Activated CD4-positive, alpha-beta T cell treated with anti-CD3 and anti-CD28 coated beads, Interleukin-2, amount 50 U/mL, for 24 hours (primary cell): Measurements from ENCODE around the gene DENND4C.
"Not testable (repeated sequence)": the region's sequence is repeated elsewhere in the genome, so short reads cannot be mapped to it uniquely, and the experiment has no call there.

Source experiments
- DNase-seq, 2 donors: peaks; one replicate each; pipeline ENCODE4 v3.0.0-alpha.2; 2020; ENCODE audit warnings: low read depth in 1 of 2, low spot score in 1 of 2

DENND4C gene

DNA sequence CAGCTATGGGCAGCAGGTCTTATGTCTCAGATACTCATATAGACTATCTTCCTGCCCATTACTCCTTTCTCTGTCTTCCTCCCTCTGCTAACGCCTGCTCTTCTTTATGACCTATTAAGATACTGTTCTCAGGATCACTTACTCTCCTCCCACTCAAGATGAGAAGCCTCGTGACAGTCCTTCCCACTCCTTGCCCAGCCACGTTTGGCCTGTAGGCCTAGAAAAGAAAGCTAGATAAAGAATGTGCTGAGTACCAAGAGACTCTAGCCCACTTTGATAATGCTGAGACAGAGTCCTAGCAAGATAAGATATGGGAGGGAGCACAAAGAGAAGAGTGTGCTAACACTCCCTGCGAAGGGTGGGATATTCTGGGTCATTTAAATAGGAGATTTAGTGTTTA lies 6.8 kb upstream of the DENND4C start:
- no peak for DNase-seq

GRCh38 chr9:19224563-19224962 lies 5.9 kb upstream of the DENND4C start:
- DNase-seq: no peak

DNA sequence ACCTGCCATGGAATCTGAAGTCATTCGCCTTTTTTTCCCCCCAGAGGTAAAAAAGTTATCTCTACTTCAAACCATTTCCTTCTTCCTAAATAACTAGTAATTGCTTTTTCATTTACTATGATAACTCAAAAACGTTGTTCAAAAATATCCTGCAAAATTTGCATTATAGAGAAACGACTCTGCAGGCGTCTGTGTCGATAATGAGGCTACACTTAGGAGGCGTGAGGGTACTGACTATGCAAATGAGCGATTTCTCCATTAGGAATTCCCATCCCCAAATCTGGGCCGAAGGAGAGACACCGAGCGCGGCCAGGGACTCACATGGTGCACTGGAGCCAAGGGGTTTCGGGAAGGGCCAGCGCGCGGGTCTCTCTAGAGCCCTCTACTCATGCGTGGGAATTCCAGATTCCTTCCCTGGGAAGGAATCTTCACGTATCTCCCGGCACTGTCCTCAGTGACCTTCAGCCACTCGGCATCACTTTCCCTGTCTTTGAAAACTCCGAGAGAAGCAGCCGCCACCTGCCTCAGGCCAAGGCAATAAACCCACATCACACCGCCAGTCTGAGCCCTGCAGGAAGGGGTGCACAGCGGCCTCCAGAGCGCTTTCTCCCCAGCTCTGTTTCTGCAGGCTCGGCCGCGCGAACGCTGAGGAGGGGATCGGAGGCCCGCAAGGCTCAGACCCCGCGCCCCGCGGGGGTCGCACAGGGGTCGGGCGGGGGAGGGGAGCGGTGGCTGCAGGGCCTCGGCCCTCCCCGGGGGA lies 718 bp upstream of the DENND4C start:
- DNase-seq: peak in 1 of 2 donors; percentile 0

DNA sequence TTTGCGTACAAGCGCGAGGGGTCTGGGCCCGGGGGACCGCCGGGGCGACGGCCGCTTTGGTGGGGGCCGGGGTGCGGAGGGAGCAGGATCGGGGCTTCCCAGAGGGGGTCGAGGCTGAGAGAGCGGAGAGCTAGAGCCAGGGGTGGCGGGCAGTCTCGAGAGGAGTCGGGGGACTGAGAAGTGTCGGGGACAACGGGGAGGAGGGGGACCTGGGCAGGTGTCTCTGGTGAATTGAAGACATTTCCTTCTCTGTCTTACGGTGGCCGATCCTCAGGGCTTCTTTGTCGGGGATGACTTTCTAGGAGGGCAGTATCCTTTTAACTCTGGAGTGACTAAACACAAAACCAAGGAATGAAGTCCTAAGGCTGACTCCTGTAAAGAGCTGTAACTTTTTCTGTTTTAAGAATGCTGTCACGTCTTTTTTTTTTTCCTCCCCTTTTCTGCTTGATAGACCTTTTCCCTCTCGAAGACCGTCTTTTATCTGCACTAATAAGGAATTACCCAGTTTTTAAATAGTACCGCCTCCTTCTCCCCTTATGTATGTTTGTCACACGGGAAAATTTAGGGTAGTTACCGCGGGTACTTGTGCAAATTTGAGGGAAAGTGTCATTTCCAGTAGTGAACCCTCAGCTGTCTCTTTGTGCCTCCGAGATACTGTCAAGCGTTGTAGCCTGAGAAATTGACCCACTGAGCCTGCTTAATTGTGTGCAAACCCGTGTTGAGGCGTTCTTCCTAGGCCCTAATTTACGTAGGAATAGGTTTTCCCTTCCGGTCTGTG lies 822 bp downstream of the DENND4C start:
- peak in 1 of 2 donors; percentile 3 for DNase-seq

DNA sequence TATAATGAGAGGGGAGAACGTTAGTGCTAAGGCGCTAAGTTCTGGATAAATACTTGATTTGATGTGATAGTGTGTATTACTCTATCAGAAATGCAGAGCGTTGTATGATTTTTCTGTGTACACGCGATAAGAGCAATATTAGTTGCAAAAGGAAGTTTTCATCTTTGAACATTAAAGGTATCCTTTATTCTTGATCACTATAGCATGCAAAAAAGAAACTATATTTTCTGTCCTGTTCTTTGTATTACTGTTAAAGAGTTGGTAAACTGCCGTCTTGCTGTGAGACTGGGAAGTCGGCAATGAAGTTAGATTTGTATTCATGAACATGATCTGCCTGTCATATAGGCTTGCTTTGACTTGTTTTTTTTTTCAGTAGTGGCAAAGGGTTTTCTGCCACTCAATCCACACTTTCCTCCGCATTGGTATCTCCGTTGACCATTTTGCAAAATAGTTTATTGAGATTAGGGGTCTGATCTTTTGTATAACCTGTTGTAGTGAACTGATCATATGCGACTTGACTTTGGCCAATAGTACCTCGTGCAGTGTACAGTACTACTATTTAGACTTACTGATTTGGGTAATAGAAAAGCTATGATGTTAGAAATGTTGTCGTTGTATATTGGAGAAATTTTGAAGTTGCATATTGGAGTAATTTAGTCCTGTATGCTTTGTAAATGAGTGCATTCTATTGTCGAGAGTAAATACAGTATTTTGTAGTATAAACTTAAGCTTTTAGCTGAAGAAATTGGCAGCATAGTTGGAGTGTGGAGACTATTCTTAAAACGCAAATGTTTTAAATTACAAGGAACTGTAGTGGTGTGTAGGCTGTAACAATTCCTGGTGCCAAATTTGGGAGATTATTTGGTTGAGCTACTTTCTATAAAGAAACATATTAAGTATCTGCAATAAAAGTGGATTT lies 1.7 kb downstream of the DENND4C start:
- DNase-seq: no peak

DNA sequence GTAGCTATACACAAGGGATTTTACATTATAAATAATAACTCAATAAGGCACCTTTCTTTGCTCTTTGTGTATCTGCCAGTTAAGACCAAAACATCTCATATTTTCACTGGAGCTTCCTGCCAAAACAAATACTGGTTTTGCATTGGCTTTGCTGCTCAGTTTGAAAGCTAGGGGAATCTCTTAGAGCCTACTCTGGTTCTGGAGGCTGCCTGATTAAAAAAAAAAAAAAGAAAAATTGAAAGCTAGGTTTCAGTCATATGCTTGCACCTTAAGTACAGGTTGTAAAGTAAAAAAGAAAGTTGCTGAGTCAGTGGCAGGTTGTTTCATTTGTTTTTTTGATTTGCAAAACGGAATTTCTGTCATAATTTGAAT lies 2.3 kb downstream of the DENND4C start:
- peak in 1 of 2 donors; percentile 21 for DNase-seq

DNA sequence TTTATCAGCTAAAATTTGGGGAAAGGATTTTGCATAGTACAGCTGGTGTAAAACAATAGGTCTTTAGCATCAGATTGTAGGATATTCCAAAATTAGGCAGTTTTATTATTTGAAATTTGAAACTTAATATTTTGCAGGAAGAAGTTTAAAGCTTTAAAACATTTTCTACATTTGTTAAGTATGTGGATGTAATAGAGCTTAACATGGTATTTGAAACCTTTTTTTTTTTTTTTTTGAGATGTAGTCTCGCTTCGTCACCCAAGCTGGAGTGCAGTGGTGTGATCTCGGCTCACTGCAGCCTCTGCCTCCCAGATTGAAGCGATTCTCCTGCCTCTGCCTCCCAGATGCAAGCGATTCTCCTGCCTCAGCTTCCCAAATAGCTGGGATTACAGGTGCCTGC lies 2.9 kb downstream of the DENND4C start:
- DNase-seq: no peak

GRCh38 chr9:19239955-19240354 lies 9.5 kb downstream of the DENND4C start:
- DNase-seq: no peak

GRCh38 chr9:19241728-19242127 lies 11.2 kb downstream of the DENND4C start:
- DNase-seq: no peak

GRCh38 chr9:19243366-19244033 lies 13.0 kb downstream of the DENND4C start:
- no peak for DNase-seq

DNA sequence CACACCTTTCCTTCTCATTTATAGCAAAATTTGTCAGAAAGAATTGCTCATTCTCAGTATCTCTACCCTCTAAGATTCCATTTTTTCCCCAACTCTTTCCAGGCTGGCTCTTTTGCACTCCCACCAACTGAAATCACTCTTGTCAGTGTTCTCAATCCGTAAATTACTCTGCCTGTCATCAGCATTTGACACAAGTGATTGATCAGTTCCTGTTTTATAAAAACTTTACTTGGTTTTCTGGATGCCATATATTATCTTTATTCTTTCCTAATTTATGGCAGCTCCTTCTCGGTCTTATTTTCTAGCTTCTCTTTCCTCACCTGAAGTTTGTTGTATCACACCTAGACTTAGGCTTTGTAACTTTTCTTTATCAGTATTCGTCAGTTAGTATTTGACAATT lies 16.4 kb downstream of the DENND4C start:
- no peak for DNase-seq

DNA sequence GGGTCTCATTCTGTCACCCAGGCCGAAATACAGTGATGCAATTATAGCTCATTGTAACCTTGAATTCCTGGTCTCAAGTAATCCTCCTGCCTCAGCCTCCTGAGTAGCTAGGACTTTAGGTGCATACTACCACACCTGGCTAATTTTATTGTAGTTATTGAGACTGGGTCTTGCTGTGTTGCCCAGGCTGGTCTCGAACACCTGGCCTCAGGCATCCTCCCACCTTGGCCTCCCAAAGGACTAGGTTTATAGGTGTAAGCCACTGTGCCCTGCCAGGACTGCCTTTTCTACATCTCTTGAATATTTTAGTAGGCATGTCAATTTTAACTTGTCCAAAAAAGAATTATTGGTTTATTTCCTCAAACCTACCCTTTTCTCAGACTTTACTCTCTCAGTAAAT lies 16.9 kb downstream of the DENND4C start:
- DNase-seq: no peak

GRCh38 chr9:19250346-19250745 lies 19.9 kb downstream of the DENND4C start:
- DNase-seq: not testable (repeated sequence)

GRCh38 chr9:19251203-19251602 lies 20.7 kb downstream of the DENND4C start:
- not testable (repeated sequence) for DNase-seq

GRCh38 chr9:19251622-19252021 lies 21.1 kb downstream of the DENND4C start:
- not testable (repeated sequence) for DNase-seq

GRCh38 chr9:19252174-19252884 lies 21.8 kb downstream of the DENND4C start:
- DNase-seq: no peak

DNA sequence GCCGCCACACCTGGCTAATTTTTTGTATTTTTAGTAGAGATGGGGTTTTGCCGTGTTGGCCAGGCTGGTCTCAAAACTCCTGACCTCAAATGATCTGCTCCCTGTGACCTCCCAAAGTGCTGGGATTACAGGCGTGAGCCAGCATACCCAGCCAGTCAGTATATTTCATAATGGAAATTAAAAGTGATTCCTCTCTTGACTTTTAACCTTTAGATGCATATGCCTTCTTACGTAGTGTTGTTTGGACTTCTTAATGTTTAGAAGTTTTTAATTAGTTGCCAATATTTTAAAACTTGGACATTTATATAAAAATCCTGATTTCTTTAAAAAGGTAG lies 22.4 kb downstream of the DENND4C start:
- DNase-seq: no peak

- DNase-seq: no peak
Observed at GRCh38 chr9:19255112-19255511, 24.6 kb downstream of the DENND4C start.

DNA sequence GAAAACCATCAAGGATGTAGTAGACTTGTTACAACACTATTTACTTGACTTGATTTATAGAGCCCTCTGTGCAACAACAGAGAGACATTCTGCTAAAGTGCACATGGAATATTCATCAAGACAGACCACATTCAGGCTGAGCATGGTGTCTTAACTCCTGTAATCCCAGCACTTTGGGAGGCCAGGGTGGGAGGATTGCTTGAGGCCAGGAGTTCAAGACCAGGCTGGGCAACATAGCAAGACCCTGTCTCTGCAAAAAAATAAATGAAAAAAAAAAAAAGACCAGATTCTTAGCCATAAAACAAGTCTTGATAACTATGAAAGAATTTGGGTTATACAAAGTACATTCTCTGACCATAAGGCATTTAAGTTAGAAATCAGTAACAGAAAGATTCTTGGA lies 25.3 kb downstream of the DENND4C start:
- no peak for DNase-seq

DNA sequence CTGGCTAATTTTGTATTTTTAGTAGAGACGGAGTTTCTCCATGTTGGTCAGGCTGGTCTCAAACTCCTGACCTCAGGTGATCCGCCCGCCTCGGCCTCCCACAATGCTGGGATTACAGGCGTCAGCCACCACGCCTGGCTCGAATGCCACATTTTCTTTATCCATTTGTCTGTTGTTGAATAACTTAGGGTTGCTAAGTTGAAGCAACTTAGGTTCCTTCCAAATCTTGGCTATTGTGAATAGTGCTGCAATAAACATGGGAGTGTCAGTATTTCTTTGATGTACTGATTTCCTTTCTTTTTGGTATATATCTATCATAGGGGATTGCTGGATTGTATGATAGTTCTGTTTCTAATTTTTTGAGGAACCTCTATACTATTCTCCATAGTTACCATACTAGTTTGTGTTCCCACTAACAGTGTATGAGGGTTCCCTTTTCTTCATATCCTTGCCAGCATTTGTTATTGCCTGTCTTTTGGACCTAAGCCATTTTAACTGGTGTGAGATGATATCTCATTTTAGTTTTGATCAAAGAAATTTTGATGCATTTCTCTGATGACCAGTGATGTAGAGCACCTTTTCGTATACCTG lies 29.3 kb downstream of the DENND4C start:
- not testable (repeated sequence) for DNase-seq
